H1 (cell line): Measurements from ENCODE around the gene NBL1. TPM values are rescaled to one million over a fixed set of nuclear protein-coding genes. Genes with fewer than 3 reads are reported as not detected.

Source experiments
- CTCF ChIA-PET: fragments of 300-600 bp; sonication (Branson Sonifier 250); formaldehyde crosslinking; loops from one replicate; lab custom pipeline; 2021; ENCODE audit not compliant: partially characterized antibody; lab: Charles Lee
- POLR2A ChIA-PET: fragments of 300-600 bp; sonication (Branson Sonifier 250); formaldehyde crosslinking; loops from one replicate; lab custom pipeline; 2021; ENCODE audit warnings: inconsistent platforms; ENCODE audit not compliant: partially characterized antibody; lab: Charles Lee
- DNase-seq, 2 experiments: peaks; one replicate each; pipeline versions ENCODE4 v3.0.0 to v3.0.0-alpha.2; 2010 to 2022; ENCODE audit warnings: low spot score in 2 of 2, low read depth in 1 of 2, mixed read lengths in 1 of 2
- FAIRE-seq: peaks from 2 replicates; lab custom pipeline; 2011; peaks lifted over from hg19 to GRCh38; lab: Jason Lieb, UNC
- H2AFZ ChIP-seq: 2 replicates; pipeline ENCODE4 v1.8.1; 2012; ENCODE audit warnings: low read length, inconsistent platforms
- H2AK5ac ChIP-seq: 2 replicates; pipeline ENCODE4 v1.6.1; 2013; ENCODE audit warnings: low read depth, low read length
- H2BK120ac ChIP-seq: replicated peaks from 2 replicates; pipeline ENCODE3; 2013; ENCODE audit warnings: low read depth, low read length, inconsistent platforms
- H2BK12ac ChIP-seq: 2 replicates; pipeline ENCODE4 v1.6.1; 2013; ENCODE audit warnings: low read depth, low read length
- H2BK15ac ChIP-seq: 2 replicates; pipeline ENCODE4 v1.6.1; 2013; ENCODE audit warnings: low read length
- H2BK20ac ChIP-seq: 2 replicates; pipeline ENCODE4 v1.6.1; 2013; ENCODE audit warnings: low read length
- H2BK5ac ChIP-seq: 2 replicates; pipeline ENCODE4 v1.6.1; 2013; ENCODE audit warnings: low read depth, low read length
- H3K14ac ChIP-seq: 2 replicates; pipeline ENCODE4 v1.6.1; 2013; ENCODE audit warnings: inconsistent platforms; ENCODE audit not compliant: insufficient read length
- H3K18ac ChIP-seq: 2 replicates; pipeline ENCODE4 v1.6.1; 2013; ENCODE audit warnings: low read length; ENCODE audit errors: extremely low read depth
- H3K23ac ChIP-seq: 2 replicates; pipeline ENCODE4 v1.6.1; 2013; ENCODE audit warnings: inconsistent platforms; ENCODE audit not compliant: insufficient read length
- H3K23me2 ChIP-seq: 2 replicates; pipeline ENCODE4 v1.6.1; 2013; ENCODE audit warnings: low read depth, low read length
- H3K27ac ChIP-seq: 2 replicates; pipeline ENCODE4 v1.6.1; 2011; ENCODE audit warnings: low read depth, low read length, inconsistent platforms
- H3K27me3 ChIP-seq, 4 experiments: replicated peaks in 1 of 4; 1 replicate in 1 of 4; 2 replicates in 3 of 4; pipeline versions ENCODE4 v1.6.1 to v1.8.1; 2011 to 2013; ENCODE audit warnings: low read length in 3 of 4, mild to moderate bottlenecking in 3 of 4, inconsistent platforms in 2 of 4, mixed read lengths in 2 of 4, moderate library complexity in 1 of 4; ENCODE audit not compliant: control insufficient read depth in 3 of 4, insufficient read depth in 3 of 4; ENCODE audit errors: extremely low read depth in 1 of 4
- H3K36me3 ChIP-seq, 4 experiments: 2 replicates each; pipeline versions ENCODE4 v1.6.1 to v1.8.1; 2011 to 2013; ENCODE audit warnings: mild to moderate bottlenecking in 4 of 4, low read length in 3 of 4, moderate library complexity in 2 of 4, control low read depth in 1 of 4, inconsistent platforms in 1 of 4; ENCODE audit not compliant: insufficient read depth in 4 of 4, control insufficient read depth in 2 of 4
- H3K4ac ChIP-seq: replicated peaks from 2 replicates; pipeline ENCODE3; 2013; ENCODE audit warnings: low read length, low read depth, mixed read lengths, inconsistent platforms; ENCODE audit not compliant: insufficient read length
- H3K4me1 ChIP-seq, 4 experiments: replicated peaks in 1 of 4; 1 replicate in 1 of 4; 2 replicates in 3 of 4; pipeline versions ENCODE4 v1.6.1 to v1.8.1; 2011 to 2013; ENCODE audit warnings: low read length in 3 of 4, inconsistent platforms in 2 of 4, mixed read lengths in 1 of 4; ENCODE audit not compliant: insufficient read depth in 4 of 4, control insufficient read depth in 3 of 4
- H3K4me2 ChIP-seq, 2 experiments: 2 replicates each; pipeline versions ENCODE4 v1.6.1 to v1.8.1; 2011 to 2013; ENCODE audit warnings: low read depth in 2 of 2, low read length in 2 of 2, control low read depth in 1 of 2, inconsistent platforms in 1 of 2, mild to moderate bottlenecking in 1 of 2; ENCODE audit not compliant: insufficient read depth in 1 of 2
- H3K4me3 ChIP-seq, 4 experiments: fragments of 200-600, 300-600 bp in 1 of 4; sonication (generic), shearing (Covaris generic), sonication (Bioruptor Twin) in 1 of 4; 2 replicates each; pipeline versions ENCODE4 v1.5.1 to v1.8.1; 2011 to 2016; ENCODE audit warnings: low read length in 4 of 4, low read depth in 3 of 4, control low read depth in 2 of 4, inconsistent platforms in 2 of 4, mild to moderate bottlenecking in 2 of 4, mixed read lengths in 1 of 4, moderate library complexity in 1 of 4; ENCODE audit not compliant: insufficient read depth in 2 of 4; ENCODE audit errors: extremely low read depth in 1 of 4
- H3K56ac ChIP-seq: replicated peaks from 2 replicates; pipeline ENCODE3; 2013; ENCODE audit warnings: low read depth, mild to moderate bottlenecking, mixed read lengths, low read length, inconsistent platforms; ENCODE audit not compliant: insufficient read length
- H3K79me1 ChIP-seq: 2 replicates; pipeline ENCODE4 v1.6.1; 2013; ENCODE audit warnings: low read depth, low read length, control low read depth
- H3K79me2 ChIP-seq, 2 experiments: 2 replicates each; pipeline versions ENCODE4 v1.6.1 to v1.8.1; 2012 to 2013; ENCODE audit warnings: low read length in 2 of 2, mild to moderate bottlenecking in 2 of 2, inconsistent platforms in 1 of 2; ENCODE audit not compliant: insufficient read depth in 2 of 2, control insufficient read depth in 1 of 2
- H3K9ac ChIP-seq, 4 experiments: replicated peaks in 1 of 4; 1 replicate in 1 of 4; 2 replicates in 3 of 4; pipeline versions ENCODE4 v1.6.1 to v1.8.1; 2011 to 2013; ENCODE audit warnings: low read depth in 3 of 4, low read length in 3 of 4, control low read depth in 2 of 4, mild to moderate bottlenecking in 2 of 4, moderate library complexity in 2 of 4, inconsistent platforms in 1 of 4; ENCODE audit errors: extremely low read depth in 1 of 4
- H3K9me3 ChIP-seq, 2 experiments: 2 replicates each; pipeline versions ENCODE4 v1.6.1 to v1.8.1; 2012 to 2013; ENCODE audit warnings: mild to moderate bottlenecking in 2 of 2, moderate library complexity in 2 of 2, control low read depth in 1 of 2, inconsistent platforms in 1 of 2, low read depth in 1 of 2, low read length in 1 of 2, mixed read lengths in 1 of 2; ENCODE audit not compliant: insufficient read depth in 2 of 2
- H4K20me1 ChIP-seq, 2 experiments: replicated peaks in 1 of 2; 2 replicates each; pipeline versions ENCODE3 to v1.8.1; 2011 to 2013; ENCODE audit warnings: inconsistent platforms in 2 of 2, low read length in 2 of 2, mild to moderate bottlenecking in 1 of 2; ENCODE audit not compliant: insufficient read depth in 2 of 2, control insufficient read depth in 1 of 2
- H4K5ac ChIP-seq: 2 replicates; pipeline ENCODE4 v1.6.1; 2013; ENCODE audit warnings: low read length, low read depth, mixed read lengths, inconsistent platforms; ENCODE audit not compliant: insufficient read length
- H4K8ac ChIP-seq: 2 replicates; pipeline ENCODE4 v1.8.0; 2013; ENCODE audit warnings: mild to moderate bottlenecking, moderate library complexity, low read length, inconsistent platforms; ENCODE audit not compliant: insufficient read depth; ENCODE audit errors: extremely low read depth
- H4K91ac ChIP-seq: replicated peaks from 2 replicates; pipeline ENCODE3; 2013; ENCODE audit warnings: low read length, mixed read lengths, inconsistent platforms; ENCODE audit not compliant: insufficient read length
- ASH2L ChIP-seq: fragments of 200-600, 300-600 bp; sonication (generic); IDR thresholded peaks from one replicate; pipeline ENCODE4 v1.7.1; 2017; ENCODE audit warnings: low read length
- GTF2F1 ChIP-seq: IDR thresholded peaks from 2 replicates; pipeline ENCODE4 v1.6.1; 2012; ENCODE audit warnings: low read depth, low read length, improper control_type of control experiment, borderline replicate concordance
- NRF1 ChIP-seq: IDR thresholded peaks from 2 replicates; pipeline ENCODE4 v1.6.1; 2011; ENCODE audit warnings: mild to moderate bottlenecking, low read depth, low read length, improper control_type of control experiment
- RNF2 ChIP-seq: fragments of 200-900, 300-1000 bp; sonication (generic); IDR thresholded peaks from 2 replicates; pipeline ENCODE4 v1.7.1; 2016; ENCODE audit warnings: borderline replicate concordance, low read depth, mild to moderate bottlenecking, antibody characterized with exemption, low read length; ENCODE audit not compliant: poor library complexity, severe bottlenecking; ENCODE audit errors: missing control alignments
- SP1 ChIP-seq: IDR thresholded peaks from 2 replicates; pipeline ENCODE4 v1.6.1; 2011; ENCODE audit warnings: low read depth, low read length
- SP4 ChIP-seq: IDR thresholded peaks from 2 replicates; pipeline ENCODE4 v1.6.1; 2012; ENCODE audit warnings: low read length, inconsistent platforms
- TBP ChIP-seq: IDR thresholded peaks from 2 replicates; pipeline ENCODE4 v1.6.1; 2011; ENCODE audit warnings: low read depth, low read length, improper control_type of control experiment
- TEAD4 ChIP-seq: IDR thresholded peaks from 2 replicates; pipeline ENCODE4 v1.6.1; 2012; ENCODE audit warnings: low read depth, low read length, inconsistent platforms, mixed read lengths
- WGBS, 2 experiments: shearing (Covaris generic) in 1 of 2; methylation state at CpG; one replicate each; pipeline versions ENCODE4 v1.1.6 to v1.1.7; 2013 to 2015; ENCODE audit warnings: low lambda C conversion rate in 2 of 2, mixed read lengths in 2 of 2, inconsistent platforms in 1 of 2, low coverage in 1 of 2, missing lambda C conversion rate in 1 of 2; ENCODE audit not compliant: insufficient replicate concordance in 2 of 2, insufficient coverage in 1 of 2, insufficient read length in 1 of 2; ENCODE audit errors: extremely low coverage in 1 of 2, missing lambda C conversion rate in 1 of 2; 5-methylcytosine and 5-hydroxymethylcytosine counted together
- polyA plus RNA-seq, 7 experiments: library from polyadenylated mRNA; depleted of rRNA in 3 of 7; stranded (reverse) in 5 of 7; unstranded in 2 of 7; fragments of >200 nt in 5 of 7; fragments of 200-250 nt in 2 of 7; gene quantifications; 1 replicate in 5 of 7; 2 replicates in 1 of 7; 4 replicates in 1 of 7; pipeline versions ENCODE4 v1.2.1 to v1.2.3, GENCODE V29; 2011 to 2013; ENCODE audit warnings: missing spikeins in 2 of 7, mixed read lengths in 2 of 7
- total RNA-seq: library from RNA; stranded (reverse); fragmentation: NEBNext Ultra II Directional; extraction: Animal tissue kit (Norgen Biotek cat#: 25700); gene quantifications from 2 replicates; pipeline ENCODE4 v1.2.1, GENCODE V29; 2021
- TF ChIP-seq, protein P1 (sequence below): IDR thresholded peaks from 2 replicates; pipeline ENCODE4 v1.6.1; 2011; ENCODE audit warnings: low read depth, mild to moderate bottlenecking, low read length; ENCODE audit not compliant: insufficient read depth
- TF ChIP-seq, protein P2 (sequence below): IDR thresholded peaks from 2 replicates; pipeline ENCODE4 v1.6.1; 2012; ENCODE audit warnings: low read length, inconsistent platforms

The NBL1 gene
- total and polyA plus RNA-seq, 2 of the 8 experiments (the other 6 are each of a cell fraction or from before 2014, with no cell fraction given) = 8.7 to 9.7 TPM

DNA sequence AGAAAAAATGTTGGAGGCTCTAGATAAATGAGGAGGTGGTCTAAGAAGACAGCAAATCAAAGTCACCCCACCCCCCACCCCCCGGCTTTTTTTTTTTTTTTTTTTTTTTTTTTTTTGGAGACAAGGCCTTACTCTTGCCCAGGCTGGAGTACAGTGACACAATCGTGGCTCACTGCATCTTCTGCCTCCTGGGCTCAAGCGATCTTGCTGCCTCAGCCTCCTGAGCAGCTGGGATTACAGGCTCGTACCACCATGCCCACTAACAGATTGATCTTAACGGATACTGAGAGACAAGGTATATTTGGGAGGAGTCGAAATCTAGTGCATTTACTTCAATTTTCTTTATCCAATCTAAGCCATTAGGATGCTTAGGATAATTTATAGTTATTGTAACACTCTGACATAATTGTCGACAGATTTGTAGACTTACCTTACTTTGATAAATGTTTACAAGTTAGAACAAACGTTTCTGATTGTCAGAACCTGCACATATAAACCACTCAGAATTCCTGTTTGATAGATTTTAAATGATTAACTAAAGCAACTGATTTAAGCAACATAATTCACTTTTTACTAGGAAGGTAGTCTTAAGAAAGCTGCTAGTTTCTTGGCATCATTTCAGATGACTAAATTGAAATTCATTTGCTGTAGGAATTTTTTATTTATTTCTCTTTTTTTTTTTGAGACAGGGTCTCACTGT lies 33.7 kb upstream of the NBL1 start:
- Histone ChIP-seq H3K4me2 (no peak overlapping the region), H3K27ac (no peak overlapping the region), H3K9ac (no peak overlapping the region), H3K27me3 (no peaks in the 10 kb centered on the region), H2BK120ac (no peak overlapping the region), H2AK5ac (no peak overlapping the region), H3K79me2 (peaks cover 0 to 38% of the 10 kb centered on the region in 2 experiments; a peak in 2 of 4 replicates), H3K23me2 (no peaks in the 10 kb centered on the region; the same call in 1 of the 2 replicates), H3K14ac (no peak overlapping the region), H3K9me3 (no peaks in the 10 kb centered on the region), H3K23ac (no peak overlapping the region), H4K91ac (no peak overlapping the region), H3K36me3 (no peaks in the 10 kb centered on the region; a peak in 2 of 8 replicates), H3K56ac (no peak overlapping the region), H2BK20ac (no peak overlapping the region), H3K4me3 (no peak overlapping the region), H2BK5ac (no peak overlapping the region), H4K20me1 (peaks cover 0 to 3% of the 10 kb centered on the region in 2 experiments), H2BK15ac (no peak overlapping the region), H4K5ac (no peak overlapping the region), H3K4me1 (no peaks in the 10 kb centered on the region), H3K79me1 (peaks cover 14% of the 10 kb centered on the region), H2AFZ (no peak overlapping the region), H3K4ac (no peak overlapping the region), H3K18ac (no peak overlapping the region), H4K8ac (no peak overlapping the region), H2BK12ac (no peak overlapping the region)
- 89% methylated on average over 8 of the region's 8 CpGs; no CpG with 5 or more reads in 1 of the 2 experiments for WGBS, 2 experiments
- FAIRE-seq (no peak), DNase-seq (no peak)
- ChIA-PET POLR2A (interaction anchor here (1.3 kb wide), 1 partner anchor 8 kb away, joined by 3 read pairs; no protein-coding TSS in a partner anchor), CTCF (interaction anchor here (1.1 to 1.7 kb wide), 3 partner anchors 12 to 166 kb away, joined by 3 to 4 read pairs (median 3); no protein-coding TSS in a partner anchor)
- TF ChIP-seq SP4 = no peak
- TF ChIP-seq TEAD4 = no peak
- no peak for TF ChIP-seq GTF2F1
- TF ChIP-seq NRF1 = no peak
- no peak for TF ChIP-seq ASH2L
- TF ChIP-seq, protein P1, sequence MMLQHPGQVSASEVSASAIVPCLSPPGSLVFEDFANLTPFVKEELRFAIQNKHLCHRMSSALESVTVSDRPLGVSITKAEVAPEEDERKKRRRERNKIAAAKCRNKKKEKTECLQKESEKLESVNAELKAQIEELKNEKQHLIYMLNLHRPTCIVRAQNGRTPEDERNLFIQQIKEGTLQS = no peak
- TF ChIP-seq RNF2 = no peak
- no peak for TF ChIP-seq SP1
- TF ChIP-seq, protein P2, sequence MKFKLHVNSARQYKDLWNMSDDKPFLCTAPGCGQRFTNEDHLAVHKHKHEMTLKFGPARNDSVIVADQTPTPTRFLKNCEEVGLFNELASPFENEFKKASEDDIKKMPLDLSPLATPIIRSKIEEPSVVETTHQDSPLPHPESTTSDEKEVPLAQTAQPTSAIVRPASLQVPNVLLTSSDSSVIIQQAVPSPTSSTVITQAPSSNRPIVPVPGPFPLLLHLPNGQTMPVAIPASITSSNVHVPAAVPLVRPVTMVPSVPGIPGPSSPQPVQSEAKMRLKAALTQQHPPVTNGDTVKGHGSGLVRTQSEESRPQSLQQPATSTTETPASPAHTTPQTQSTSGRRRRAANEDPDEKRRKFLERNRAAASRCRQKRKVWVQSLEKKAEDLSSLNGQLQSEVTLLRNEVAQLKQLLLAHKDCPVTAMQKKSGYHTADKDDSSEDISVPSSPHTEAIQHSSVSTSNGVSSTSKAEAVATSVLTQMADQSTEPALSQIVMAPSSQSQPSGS = no peak
- no peak for TF ChIP-seq TBP
